Activated T-cell treated with anti-CD3 and anti-CD28 coated beads for 4 hours (primary cell): ENCODE measurements around the gene NCAPD3.
A peak's percentile ranks its signal among the peaks of the same experiment; 100 is the strongest.

Source experiments
- DNase-seq: peaks from one replicate; pipeline ENCODE4 v3.0.0-alpha.2; 2020

NCAPD3 gene

GRCh38 chr11:134253188-134253993, 29.6 kb upstream of the NCAPD3 start, which contains the start of the genes ACAD8 and THYN1:
TSS of gene ACAD8 (plus strand) at chr11:134253568. CDS start at chr11:134253601, 33 bp downstream.
TSS of gene THYN1 (minus strand) at chr11:134253352. CDS start at chr11:134252882, 470 bp downstream.
- peak; percentile 90 for DNase-seq

- DNase-seq, result no peak
These were observed 28.8 kb upstream of the NCAPD3 start for GRCh38 chr11:134252346-134253187.

DNA sequence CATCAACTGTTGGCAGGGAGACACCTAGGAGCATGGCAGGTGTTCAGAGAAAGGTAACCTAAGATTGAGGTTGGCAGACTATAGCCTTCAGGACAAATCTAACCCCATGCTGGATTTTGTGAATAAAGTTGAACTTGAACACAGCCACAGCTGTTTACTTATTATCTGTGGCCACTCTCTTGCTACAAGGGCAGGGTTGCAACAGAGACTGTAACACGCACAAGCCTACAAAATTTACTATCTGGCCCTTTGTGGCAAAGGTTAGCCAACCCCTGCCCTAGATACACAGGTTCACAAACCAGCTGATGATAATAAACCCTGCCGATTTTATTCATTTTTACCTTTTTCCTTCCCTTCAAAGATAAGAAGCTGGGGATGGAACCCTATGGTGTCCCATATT, 26.9 kb upstream of the NCAPD3 start:
- no peak for DNase-seq

DNA sequence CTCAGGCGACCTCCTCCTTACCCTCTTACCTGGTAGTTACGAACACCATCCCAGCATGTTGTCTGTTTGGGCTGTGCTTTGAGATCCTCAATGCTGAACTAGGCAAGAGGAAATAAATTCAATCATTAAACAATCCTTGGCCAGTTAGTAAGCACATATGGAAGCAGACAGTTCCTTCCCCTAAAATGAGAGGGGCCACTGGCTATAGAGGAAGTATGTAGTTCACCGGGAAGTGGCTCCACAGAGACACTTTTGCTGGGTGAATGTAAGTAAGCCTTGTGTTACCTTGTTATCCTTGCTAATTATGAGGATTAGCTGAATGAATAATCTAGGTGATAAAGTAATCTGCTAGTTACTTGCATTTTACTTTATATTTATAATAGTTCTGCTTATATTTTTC, 26.5 kb upstream of the NCAPD3 start:
- DNase-seq, result no peak

GRCh38 chr11:134248910-134249480, 25.2 kb upstream of the NCAPD3 start:
- no peak for DNase-seq

DNA sequence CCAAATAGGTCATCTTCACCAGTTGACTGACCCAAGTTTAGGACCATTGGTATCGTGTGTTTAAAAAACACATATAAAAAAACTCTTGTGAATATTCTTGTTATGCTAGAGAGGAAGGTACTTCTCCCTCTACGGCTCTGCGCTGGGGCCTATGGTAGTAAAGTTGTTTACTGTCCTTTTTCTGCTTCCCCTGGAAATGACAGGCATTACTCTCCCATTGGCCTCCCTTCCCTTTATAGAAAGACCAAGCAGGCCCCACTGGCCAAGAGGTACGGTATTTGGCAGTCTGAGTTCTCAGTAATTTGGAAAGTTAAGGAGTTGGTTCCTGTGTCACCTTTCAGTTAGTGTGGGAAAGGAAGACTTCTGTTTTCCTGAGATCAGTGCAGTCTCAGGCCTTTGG, 22.9 kb upstream of the NCAPD3 start:
- DNase-seq, result no peak

GRCh38 chr11:134246100-134246499, 22.3 kb upstream of the NCAPD3 start:
- DNase-seq, result no peak

GRCh38 chr11:134245434-134245833, 21.7 kb upstream of the NCAPD3 start:
- no peak for DNase-seq

DNA sequence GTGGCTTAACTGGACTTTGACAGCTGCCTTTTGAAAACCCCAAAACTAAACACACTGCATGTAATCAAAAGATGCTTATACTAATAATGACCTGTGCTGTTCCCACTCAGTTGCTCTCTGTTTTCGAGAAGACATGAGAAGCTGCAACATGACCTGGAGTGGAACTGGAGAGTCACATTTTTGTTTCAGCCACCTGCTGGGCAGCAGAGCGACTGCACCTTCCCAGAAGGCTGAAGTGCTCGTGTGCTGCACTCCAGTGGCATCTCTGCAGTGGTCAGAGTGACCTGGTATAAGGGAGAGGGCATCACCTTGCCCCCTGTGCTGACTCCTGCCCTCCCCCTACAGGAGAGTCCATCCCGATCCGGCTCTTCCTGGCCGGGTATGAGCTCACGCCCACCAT, 20.8 kb upstream of the NCAPD3 start:
- no peak for DNase-seq

DNA sequence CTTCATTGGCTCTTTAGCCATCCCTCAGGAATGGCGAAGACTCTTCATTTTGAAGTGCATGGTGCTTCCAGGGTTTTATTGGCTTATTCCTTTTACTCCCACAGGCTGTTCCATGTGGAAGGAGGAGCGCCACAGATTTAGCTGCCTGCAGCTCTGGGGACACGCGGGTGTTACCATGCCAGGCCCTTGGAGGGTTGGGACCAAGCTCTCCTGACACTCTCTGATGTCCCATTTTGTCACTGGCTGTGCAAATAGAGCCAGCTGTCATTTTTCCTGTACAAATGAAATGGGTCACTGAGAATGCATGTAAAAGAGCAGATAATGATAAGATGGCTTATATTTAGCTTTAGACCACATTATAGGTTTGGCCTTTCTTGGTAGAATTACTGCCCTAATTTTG, 20.1 kb upstream of the NCAPD3 start:
- no peak for DNase-seq

DNA sequence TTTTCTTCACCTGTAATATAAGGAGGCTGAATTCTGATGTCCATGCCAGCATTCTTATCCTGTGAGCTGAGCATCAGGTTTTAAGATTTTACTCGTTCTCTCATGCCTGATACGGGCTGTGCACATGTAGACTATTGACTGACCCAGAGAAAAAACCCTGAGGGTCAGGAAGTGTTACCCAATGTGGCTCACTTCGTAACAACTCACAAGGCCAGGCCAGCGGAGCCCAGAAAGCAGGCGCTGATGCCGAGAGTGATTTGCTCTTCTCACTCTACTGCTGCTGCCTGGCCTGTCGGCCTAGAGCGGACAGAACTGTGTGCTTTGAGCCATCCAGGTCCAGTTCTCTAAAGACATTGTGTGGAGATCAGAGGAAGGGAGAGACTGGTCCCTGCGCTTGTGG, 18.6 kb upstream of the NCAPD3 start:
- no peak for DNase-seq

DNA sequence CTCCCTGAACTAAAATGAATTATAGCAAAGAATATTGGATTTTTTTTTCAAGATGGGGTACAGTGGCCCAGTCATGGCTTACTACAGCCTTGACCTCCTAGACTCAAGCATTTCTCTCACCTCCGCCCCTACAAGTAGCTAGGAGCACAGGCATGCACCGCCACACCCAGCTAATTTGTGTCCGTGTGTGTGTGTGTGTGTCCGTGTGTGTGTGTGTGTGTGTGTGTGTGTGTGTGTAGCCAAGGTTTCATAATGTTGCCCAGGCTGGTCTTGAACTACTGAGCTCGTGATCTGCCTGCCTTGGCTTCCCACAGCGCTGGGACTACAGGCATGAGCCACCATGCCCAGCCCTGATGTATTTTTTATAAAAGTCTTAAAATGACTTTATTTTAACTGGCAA, 16.8 kb upstream of the NCAPD3 start:
- DNase-seq, result no peak

- DNase-seq, result no peak
These were observed 15.2 kb upstream of the NCAPD3 start for GRCh38 chr11:134238956-134239355.

- no peak for DNase-seq
These were observed 13.8 kb upstream of the NCAPD3 start for GRCh38 chr11:134237557-134237922.

DNA sequence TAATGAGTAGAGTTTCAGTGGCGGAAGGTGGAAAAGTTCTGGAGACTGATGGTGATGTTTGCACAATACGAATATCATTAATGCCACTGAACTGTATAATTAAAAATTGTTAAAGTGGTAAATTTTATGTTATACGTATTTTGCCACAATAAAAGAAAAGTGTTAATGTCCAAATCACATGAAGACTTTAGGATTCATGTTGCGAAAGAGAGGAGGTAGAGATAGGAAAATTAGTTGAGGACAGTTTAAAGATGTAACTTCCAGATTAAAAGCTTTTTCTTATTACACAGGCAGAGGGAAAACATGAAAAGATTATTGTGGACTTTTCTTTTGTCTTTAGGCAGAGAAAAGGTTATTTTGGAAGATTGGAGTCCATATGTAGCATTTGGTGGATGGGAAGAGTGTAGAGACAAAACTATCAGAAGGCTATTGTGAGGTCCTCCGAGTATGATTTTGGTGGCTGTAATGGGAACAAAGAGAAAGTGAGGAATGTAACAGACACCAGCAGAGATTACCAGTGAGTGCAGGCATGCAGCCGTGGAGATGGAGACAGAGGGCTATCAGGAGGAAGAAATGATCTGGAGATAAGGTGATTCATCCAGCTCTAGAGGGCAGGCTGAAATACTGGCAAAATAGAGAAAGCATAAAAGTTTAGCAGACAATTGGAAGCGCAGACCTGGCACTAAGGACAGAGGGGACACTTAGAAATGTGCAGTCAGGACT, 13.2 kb upstream of the NCAPD3 start:
- DNase-seq, result no peak

- DNase-seq, result no peak
These were observed 11.6 kb upstream of the NCAPD3 start for GRCh38 chr11:134235399-134235798.

DNA sequence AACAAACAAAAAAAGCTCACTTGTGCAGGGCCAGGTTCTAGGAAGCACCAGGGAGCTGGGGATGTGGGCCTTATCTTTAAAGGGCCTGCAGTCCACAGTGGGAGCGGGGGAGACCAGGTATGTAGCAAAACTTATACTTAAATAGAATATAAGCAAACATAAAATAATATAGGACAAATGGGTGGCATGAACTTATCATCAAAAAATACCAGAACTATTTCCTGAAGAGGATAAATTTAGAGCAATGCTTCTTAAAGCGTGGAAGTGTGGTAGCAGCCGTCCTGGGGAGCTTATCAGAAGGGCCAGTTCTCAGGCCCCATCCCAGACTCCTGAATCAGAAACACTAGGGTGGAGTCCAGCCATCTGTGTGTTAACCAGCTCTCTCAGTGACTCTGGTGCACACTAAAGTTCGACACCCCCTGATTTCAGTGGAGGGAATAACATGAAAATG, 10.0 kb upstream of the NCAPD3 start:
- no peak for DNase-seq

DNA sequence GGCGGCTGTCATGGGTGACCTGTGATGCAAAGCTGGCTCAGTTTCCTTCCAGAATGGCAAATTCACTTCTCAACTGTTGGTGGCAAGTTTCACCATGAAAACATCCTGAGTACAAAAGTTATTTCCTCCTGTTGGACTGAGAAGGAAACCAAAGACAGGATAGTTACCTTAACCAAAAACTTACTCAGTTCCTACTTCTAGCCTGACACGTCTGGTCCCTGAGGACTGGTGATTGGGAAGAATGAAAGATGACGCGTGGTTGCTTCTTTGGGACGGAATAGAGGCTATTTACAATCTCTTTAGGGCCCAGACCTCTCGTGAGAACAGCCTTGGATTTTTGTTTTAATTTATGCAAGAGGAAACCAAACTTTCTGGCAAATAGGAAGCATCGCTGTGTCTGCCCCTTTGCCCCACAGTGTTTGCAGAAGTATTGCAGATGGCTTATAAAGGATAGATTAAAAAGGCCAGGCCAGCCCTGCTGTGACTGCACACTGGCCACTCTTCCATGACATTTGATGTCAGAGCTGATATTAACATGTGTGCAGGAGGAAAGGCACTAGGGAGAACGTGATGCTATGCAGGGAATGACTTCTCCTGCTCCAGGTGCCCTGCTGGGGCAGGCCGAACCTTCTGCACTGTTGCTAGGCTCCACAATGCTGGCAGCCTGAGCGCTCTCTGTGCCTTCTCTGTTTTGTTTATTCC, 8.3 kb upstream of the NCAPD3 start:
- DNase-seq, result no peak

- no peak for DNase-seq
These were observed 6.6 kb upstream of the NCAPD3 start for GRCh38 chr11:134230339-134230738.

DNA sequence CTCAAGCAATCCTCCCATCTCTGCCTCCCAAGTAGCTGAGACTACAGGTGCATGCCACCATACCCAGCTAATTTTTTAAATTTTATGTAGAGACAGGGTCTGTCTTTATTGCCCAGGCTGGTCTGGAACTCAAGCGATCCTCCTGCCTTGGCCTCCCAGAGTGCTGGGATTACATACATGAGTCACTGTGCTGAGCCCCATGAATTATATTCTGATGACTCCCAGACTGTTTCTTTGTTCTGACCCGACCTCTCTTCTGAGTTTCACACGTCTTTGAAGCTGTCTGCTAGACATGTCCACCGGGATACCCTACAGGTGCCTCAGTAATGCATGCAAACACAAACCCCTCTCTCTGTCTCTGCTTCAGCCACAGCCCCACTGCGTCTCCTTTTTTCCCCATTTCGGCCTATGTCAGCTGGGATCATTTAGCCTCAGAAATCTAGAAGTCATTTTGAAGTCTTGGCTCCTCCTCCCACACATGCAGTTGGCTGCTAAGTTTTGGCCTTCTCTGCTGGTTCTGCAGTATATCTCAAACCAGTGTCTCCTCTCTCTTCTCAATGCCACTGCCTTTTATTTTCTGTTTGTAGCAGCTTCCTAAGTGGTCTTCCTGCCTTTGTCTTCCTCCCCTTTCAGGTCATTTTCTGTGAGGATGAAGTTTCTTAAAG, 5.5 kb upstream of the NCAPD3 start:
- DNase-seq, result no peak

GRCh38 chr11:134228625-134229024, 4.9 kb upstream of the NCAPD3 start:
- DNase-seq, result no peak
